Uterus (tissue), 2 donors: ENCODE measurements around the gene THSD7B.

Source experiments
- POLR2A ChIP-seq, 2 donors: fragments of 450-650 bp; IDR thresholded peaks; one replicate each; pipeline ENCODE4 v1.6.1; 2016; ENCODE audit warnings: antibody characterized with exemption in 2 of 2, mild to moderate bottlenecking in 1 of 2, moderate library complexity in 1 of 2
- TF ChIP-seq, protein P1 (sequence below), 4 experiments: fragments of 200-600 bp in 2 of 4; fragments of 450-650 bp in 2 of 4; sonication (generic) in 2 of 4; IDR thresholded peaks; one replicate each; pipeline ENCODE4 v1.5.1; 2016 to 2019; ENCODE audit warnings: antibody characterized with exemption in 4 of 4, mild to moderate bottlenecking in 2 of 4, moderate library complexity in 1 of 4

DNA sequence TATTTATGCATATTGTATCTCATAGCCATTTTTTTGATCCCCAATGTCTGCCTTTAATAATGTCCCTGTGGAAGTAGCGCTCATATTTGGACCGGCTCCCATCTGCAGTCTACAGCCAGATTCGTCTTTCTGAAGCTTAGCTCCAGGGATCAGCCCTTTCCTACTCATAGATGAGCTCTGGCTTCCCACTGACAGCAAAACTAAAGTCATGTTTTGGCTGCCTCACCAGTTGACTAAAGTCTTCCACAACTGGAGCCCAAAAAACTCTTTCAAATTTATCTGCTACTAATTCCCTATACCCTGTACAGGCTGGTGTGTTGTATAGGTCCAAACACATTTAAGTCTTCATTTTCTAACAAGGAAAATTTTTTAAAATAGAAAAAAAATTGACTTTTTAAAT lies 904.8 kb downstream of the THSD7B start:
- TF ChIP-seq, protein P1, sequence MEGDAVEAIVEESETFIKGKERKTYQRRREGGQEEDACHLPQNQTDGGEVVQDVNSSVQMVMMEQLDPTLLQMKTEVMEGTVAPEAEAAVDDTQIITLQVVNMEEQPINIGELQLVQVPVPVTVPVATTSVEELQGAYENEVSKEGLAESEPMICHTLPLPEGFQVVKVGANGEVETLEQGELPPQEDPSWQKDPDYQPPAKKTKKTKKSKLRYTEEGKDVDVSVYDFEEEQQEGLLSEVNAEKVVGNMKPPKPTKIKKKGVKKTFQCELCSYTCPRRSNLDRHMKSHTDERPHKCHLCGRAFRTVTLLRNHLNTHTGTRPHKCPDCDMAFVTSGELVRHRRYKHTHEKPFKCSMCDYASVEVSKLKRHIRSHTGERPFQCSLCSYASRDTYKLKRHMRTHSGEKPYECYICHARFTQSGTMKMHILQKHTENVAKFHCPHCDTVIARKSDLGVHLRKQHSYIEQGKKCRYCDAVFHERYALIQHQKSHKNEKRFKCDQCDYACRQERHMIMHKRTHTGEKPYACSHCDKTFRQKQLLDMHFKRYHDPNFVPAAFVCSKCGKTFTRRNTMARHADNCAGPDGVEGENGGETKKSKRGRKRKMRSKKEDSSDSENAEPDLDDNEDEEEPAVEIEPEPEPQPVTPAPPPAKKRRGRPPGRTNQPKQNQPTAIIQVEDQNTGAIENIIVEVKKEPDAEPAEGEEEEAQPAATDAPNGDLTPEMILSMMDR (IDR thresholded peaks at IDR 0.05) = no peak
- TF ChIP-seq POLR2A (IDR thresholded peaks at IDR 0.05) = no peak
